GM12878 (cell line): ENCODE measurements around the gene NTRK1.
"Not testable (repeated sequence)": the region's sequence is repeated elsewhere in the genome, so short reads cannot be mapped to it uniquely, and the experiment has no call there.

ENCODE experiments used
- CBFB ChIP-seq: IDR thresholded peaks from 2 replicates; pipeline ENCODE4 v1.6.1; 2016; ENCODE audit warnings: antibody characterized with exemption, low read depth
- CEBPZ ChIP-seq: fragments of 150-350 bp; IDR thresholded peaks from 2 replicates; pipeline ENCODE4 v1.6.1; 2016; ENCODE audit warnings: low read depth, low read length
- CHD2 ChIP-seq: IDR thresholded peaks from 2 replicates; pipeline ENCODE4 v1.6.1; 2011; ENCODE audit warnings: low read depth, low read length, improper control_type of control experiment, borderline replicate concordance
- CTCF ChIP-seq, 3 experiments: IDR thresholded peaks in 2 of 3; conservative IDR thresholded peaks in 1 of 3; 2 replicates each; pipeline ENCODE4 v1.5.1; 2011; ENCODE audit warnings: low read depth in 3 of 3, low read length in 3 of 3, mild to moderate bottlenecking in 3 of 3, control low read depth in 2 of 3, moderate library complexity in 2 of 3, inconsistent platforms in 1 of 3, mixed read lengths in 1 of 3; ENCODE audit not compliant: control insufficient read depth in 2 of 3, insufficient read depth in 1 of 3; ENCODE audit errors: extremely low read depth in 1 of 3
- EGR1 ChIP-seq, 2 experiments: IDR thresholded peaks; 1 replicate in 1 of 2; 2 replicates in 1 of 2; pipeline ENCODE4 v1.6.1; 2011 to 2012; ENCODE audit warnings: low read depth in 2 of 2, low read length in 2 of 2, borderline replicate concordance in 1 of 2, mild to moderate bottlenecking in 1 of 2, moderate library complexity in 1 of 2
- EP300 ChIP-seq, 2 experiments: fragments of 150-350 bp in 1 of 2; IDR thresholded peaks; 2 replicates each; pipeline ENCODE4 v1.6.1; 2011 to 2012; ENCODE audit warnings: low read depth in 2 of 2, low read length in 2 of 2, borderline replicate concordance in 1 of 2, improper control_type of control experiment in 1 of 2, inconsistent platforms in 1 of 2; ENCODE audit not compliant: control insufficient read depth in 1 of 2
- EZH2 ChIP-seq: IDR thresholded peaks from 2 replicates; pipeline ENCODE4 v1.6.1; 2012; ENCODE audit warnings: low read depth, mild to moderate bottlenecking, control low read depth, inconsistent platforms, low read length, borderline replicate concordance; ENCODE audit not compliant: control insufficient read depth
- JUND ChIP-seq: IDR thresholded peaks from 2 replicates; pipeline ENCODE4 v1.6.1; 2012; ENCODE audit warnings: low read depth, mild to moderate bottlenecking, low read length, improper control_type of control experiment, moderate library complexity

GRCh38 chr1:156926695-156927094, 66.0 kb downstream of the NTRK1 start:
- not testable (repeated sequence) for TF ChIP-seq EZH2; CTCF (IDR thresholded peaks at IDR 0.05 in 2 of 3, conservative IDR thresholded peaks at IDR 0.05 in 1 of 3; ENCODE audit: control insufficient read depth in 2 of 3, extremely low read depth in 1 of 3, insufficient read depth in 1 of 3, low read depth in 3 of 3, low read length in 3 of 3); JUND; EGR1 (IDR thresholded peaks at IDR 0.05; ENCODE audit: borderline replicate concordance in 1 of 2, low read depth in 2 of 2, low read length in 2 of 2); CHD2; EP300 (IDR thresholded peaks at IDR 0.05; ENCODE audit: borderline replicate concordance in 1 of 2, control insufficient read depth in 1 of 2, low read depth in 2 of 2, low read length in 2 of 2); CBFB; CEBPZ
